Renal cortex interstitium (tissue), 11 donors: ENCODE measurements around the gene HDAC3. TPM values are rescaled to one million over a fixed set of nuclear protein-coding genes. Genes with fewer than 3 reads are reported as not detected.
"Not testable (repeated sequence)": the region's sequence is repeated elsewhere in the genome, so short reads cannot be mapped to it uniquely, and the experiment has no call there.

Experiments used
- DNase-seq, 11 donors: peaks; one replicate each; pipeline ENCODE4 v3.0.0-alpha.2; 2013; ENCODE audit warnings: low read depth in 9 of 11, low spot score in 4 of 11; ENCODE audit errors: extremely low read depth in 1 of 11
- polyA plus RNA-seq, 3 donors: library from polyadenylated mRNA; unstranded; fragments of 120-200 nt; gene quantifications; one replicate each; pipeline ENCODE4 v1.2.1, GENCODE V29; 2013; ENCODE audit not compliant: insufficient read length in 3 of 3

The HDAC3 gene
- polyA plus RNA-seq, 3 donors, result 98.8 to 111 (median 99.0) TPM

GRCh38 chr5:141617128-141617527 lies 19.5 kb downstream of the HDAC3 start:
- DNase-seq, result no peak

- DNase-seq, result no peak
Measured at GRCh38 chr5:141615991-141616720, 20.5 kb downstream of the HDAC3 start.

- DNase-seq, result no peak
Measured at GRCh38 chr5:141613344-141613743, 23.3 kb downstream of the HDAC3 start.

DNA sequence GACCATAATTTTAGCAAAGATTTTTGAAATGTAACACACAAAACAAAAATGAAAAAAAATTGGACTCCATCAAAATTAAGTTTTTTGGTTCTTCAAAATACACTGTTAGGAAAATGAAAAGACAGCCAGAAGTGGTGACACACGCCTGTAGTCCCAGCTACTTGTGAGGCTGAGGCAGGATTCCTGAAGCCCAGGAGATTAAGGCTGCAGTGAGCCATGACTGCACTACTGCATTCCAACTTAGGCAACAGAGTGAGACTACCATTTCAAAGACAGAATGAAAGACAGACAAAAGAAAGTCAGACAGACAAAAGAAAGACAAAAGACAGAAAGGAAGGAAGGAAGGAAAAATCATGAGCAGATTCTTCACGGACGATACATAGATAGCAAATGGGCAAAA lies 25.4 kb downstream of the HDAC3 start:
- no peak for DNase-seq

GRCh38 chr5:141609921-141610320 lies 26.7 kb downstream of the HDAC3 start:
- DNase-seq, result not testable (repeated sequence)

DNA sequence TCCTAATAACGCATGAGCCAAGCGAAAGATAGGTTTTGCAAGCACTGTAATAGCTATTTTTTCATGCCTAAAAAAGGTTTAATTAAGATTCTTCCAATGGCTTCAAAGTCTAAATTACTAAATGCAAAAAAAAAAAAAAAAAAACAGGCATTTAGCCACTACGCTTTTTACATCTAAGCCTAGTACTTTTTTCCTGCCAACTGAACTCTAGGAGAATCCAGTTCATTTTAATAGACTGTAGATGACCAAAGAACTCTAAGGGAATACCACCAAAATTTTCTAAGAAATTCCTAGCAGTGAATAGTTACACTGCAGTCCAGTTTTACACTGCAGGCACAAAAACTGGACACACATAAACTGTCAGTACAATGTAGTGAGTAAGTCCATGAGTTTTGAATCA lies 27.6 kb downstream of the HDAC3 start:
- DNase-seq, result no peak

GRCh38 chr5:141608557-141608956 lies 28.1 kb downstream of the HDAC3 start:
- DNase-seq, result peak in 1 of 11 donors; percentile 28

- DNase-seq, result no peak
Measured at GRCh38 chr5:141608046-141608445, 28.6 kb downstream of the HDAC3 start.

DNA sequence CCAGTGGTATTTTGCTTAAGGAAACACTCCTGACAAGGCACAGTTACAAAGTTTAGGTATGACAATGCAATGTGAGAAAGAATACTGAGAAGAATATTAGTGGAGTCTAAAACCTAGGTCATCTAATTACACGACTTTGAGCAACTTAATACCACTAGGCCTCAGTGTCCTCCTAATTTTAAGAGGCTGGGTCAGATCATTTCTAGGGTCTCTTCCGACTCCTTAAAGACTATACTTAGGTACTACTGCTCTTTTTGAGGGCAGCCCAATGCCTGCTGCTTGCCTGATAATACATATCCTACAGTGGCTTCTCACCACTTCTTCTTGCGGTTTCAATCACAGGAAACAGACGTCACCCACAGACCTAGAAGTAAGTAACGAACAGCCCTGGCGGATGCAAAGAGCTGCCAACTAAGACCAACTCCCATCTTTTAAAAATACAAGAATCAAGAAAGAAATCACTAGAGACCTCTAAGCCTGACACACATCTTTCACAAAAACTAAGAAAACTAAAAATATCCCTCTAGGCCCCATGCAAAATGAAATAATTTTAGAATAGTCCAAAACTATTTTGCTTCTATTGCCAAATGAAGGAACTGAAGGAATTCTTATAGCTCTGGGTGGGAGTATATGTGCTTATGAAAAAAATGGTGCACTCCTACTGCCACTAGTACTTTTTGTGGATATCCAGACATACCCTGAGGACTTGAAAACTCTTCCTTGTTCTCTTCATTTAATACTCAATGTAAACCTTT lies 30.9 kb downstream of the HDAC3 start:
- DNase-seq, result no peak

DNA sequence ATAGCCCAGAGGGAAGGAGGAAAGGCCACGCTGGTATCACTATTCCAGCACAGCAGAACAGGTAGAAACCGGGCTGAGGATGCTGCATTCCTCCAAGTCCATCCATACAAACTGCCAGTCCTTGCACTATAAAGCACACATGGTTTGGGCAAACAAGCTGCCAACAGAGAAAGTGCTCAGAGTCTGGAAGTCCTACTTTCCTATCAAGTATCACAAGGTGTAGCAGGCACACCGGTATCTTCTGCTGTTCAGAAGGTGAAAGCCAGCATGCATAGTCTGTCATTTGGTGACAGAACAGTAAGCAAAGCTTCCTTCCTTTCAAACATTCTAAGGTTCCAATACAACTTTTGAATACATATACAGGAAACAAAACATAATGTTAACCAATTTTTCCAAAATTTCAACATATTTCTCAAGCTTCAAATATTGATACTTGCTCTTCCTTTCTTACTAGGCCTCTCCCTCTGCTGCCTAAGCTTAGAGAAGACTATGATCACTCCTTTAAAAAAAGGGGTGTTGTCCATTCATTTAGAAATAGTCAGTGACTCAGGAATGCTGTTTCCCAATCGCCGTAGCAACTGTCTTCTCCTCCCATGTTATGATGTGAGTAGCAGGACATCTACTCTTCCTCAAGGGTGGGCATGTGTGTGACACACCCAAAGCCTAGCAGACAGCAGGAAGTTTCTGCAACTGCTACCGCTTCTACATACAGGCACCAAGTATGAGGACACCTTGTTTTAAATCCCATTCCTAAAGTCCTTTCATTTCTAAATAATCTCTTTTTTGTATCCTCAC lies 32.5 kb downstream of the HDAC3 start:
- no peak for DNase-seq

- no peak for DNase-seq
Measured at GRCh38 chr5:141602606-141603005, 34.0 kb downstream of the HDAC3 start.

- DNase-seq, result no peak
Measured at GRCh38 chr5:141598391-141599345, 38.0 kb downstream of the HDAC3 start.

- no peak for DNase-seq
Measured at GRCh38 chr5:141597814-141598213, 38.8 kb downstream of the HDAC3 start.

DNA sequence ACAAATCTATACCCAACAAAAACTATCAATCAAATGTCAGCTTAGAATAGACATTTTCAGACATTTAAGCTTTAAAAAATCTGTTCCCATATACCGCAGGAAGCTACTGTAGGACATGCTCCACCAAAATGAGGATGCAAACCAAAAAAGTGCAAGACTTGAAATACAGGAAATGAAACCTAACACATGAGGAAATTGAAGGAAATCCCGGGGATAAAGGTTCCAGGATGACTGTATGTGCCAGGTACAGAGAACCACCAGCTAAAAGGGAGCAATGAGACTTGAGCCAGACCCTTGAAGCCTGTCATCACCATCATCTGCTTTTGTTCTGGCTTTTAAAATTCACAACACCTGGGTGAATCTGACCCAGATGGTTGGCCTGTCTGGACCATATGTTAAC lies 39.3 kb downstream of the HDAC3 start:
- DNase-seq, result no peak

GRCh38 chr5:141596867-141597266 lies 39.8 kb downstream of the HDAC3 start:
- DNase-seq, result no peak

- DNase-seq, result no peak
Measured at GRCh38 chr5:141590127-141590526, 46.5 kb downstream of the HDAC3 start.

GRCh38 chr5:141586246-141586645 lies 50.4 kb downstream of the HDAC3 start:
- no peak for DNase-seq

GRCh38 chr5:141585594-141585993 lies 51.1 kb downstream of the HDAC3 start:
- no peak for DNase-seq

- no peak for DNase-seq
Measured at GRCh38 chr5:141574122-141574510, 62.5 kb downstream of the HDAC3 start.
